SK-N-SH (cell line): ENCODE results near the gene HSPA9. TPM values are rescaled to one million over a fixed set of nuclear protein-coding genes. Genes with fewer than 3 reads are reported as not detected.

Experiments
- CTCF ChIA-PET: fragments of 300-600, 350-600 bp; formaldehyde crosslinking; extraction: SDS; loops from one replicate; lab custom pipeline; 2021; lab: Yijun Ruan, JAX
- POLR2A ChIA-PET: fragments of 350-600 bp; sonication (Branson Sonifier 250); formaldehyde crosslinking; extraction: SDS; loops from one replicate; lab custom pipeline; 2020; ENCODE audit warnings: antibody characterized with exemption, inconsistent platforms; lab: Yijun Ruan, JAX
- DNase-seq: peaks from one replicate; pipeline ENCODE4 v3.0.0; 2012
- H2AFZ ChIP-seq: fragments of 200-600 bp; sonication (generic); 2 replicates; pipeline ENCODE4 v1.8.1; 2016; ENCODE audit warnings: antibody characterized with exemption, mild to moderate bottlenecking, low read depth
- H3F3A ChIP-seq: fragments of 200-600 bp; sonication (generic); replicated peaks from 2 replicates; pipeline ENCODE3; 2016; ENCODE audit warnings: antibody characterized with exemption, mild to moderate bottlenecking; ENCODE audit not compliant: insufficient read depth
- H3K27ac ChIP-seq, 2 experiments: fragments of 200-500 bp in 1 of 2; fragments of 200-600 bp in 1 of 2; sonication (Bioruptor generic) in 1 of 2; sonication (generic), shearing (Covaris generic) in 1 of 2; 2 replicates each; pipeline versions ENCODE4 v1.5.1 to v1.6.1; 2014 to 2016; ENCODE audit warnings: low read depth in 2 of 2, inconsistent platforms in 1 of 2, low read length in 1 of 2, mild to moderate bottlenecking in 1 of 2, mixed read lengths in 1 of 2
- H3K27me3 ChIP-seq: fragments of 200-600 bp; sonication (generic), shearing (Covaris generic); 2 replicates; pipeline ENCODE4 v1.6.1; 2016; ENCODE audit warnings: mixed run types; ENCODE audit not compliant: insufficient read depth
- H3K36me3 ChIP-seq, 2 experiments: fragments of 200-500 bp in 1 of 2; fragments of 200-600 bp in 1 of 2; sonication (Bioruptor generic) in 1 of 2; sonication (generic) in 1 of 2; replicated peaks in 1 of 2; 2 replicates each; pipeline versions ENCODE3 to v1.5.1; 2014 to 2016; ENCODE audit warnings: low read length in 1 of 2, mild to moderate bottlenecking in 1 of 2; ENCODE audit not compliant: insufficient read depth in 2 of 2, control insufficient read depth in 1 of 2
- H3K4me1 ChIP-seq, 2 experiments: fragments of 200-500 bp in 1 of 2; fragments of 200-600 bp in 1 of 2; sonication (Bioruptor generic) in 1 of 2; sonication (generic), shearing (Covaris generic) in 1 of 2; 2 replicates each; pipeline versions ENCODE4 v1.5.1 to v1.6.1; 2014 to 2016; ENCODE audit warnings: low read depth in 1 of 2, low read length in 1 of 2, mixed run types in 1 of 2; ENCODE audit not compliant: insufficient read depth in 2 of 2, control insufficient read depth in 1 of 2
- H3K4me2 ChIP-seq: fragments of 200-600 bp; sonication (generic), shearing (Covaris generic); 2 replicates; pipeline ENCODE4 v1.6.1; 2017; ENCODE audit warnings: mixed run types
- H3K4me3 ChIP-seq, 2 experiments: fragments of 200-500 bp in 1 of 2; fragments of 200-600 bp in 1 of 2; sonication (Bioruptor generic) in 1 of 2; sonication (generic), shearing (Covaris generic) in 1 of 2; 2 replicates each; pipeline versions ENCODE4 v1.5.1 to v1.8.1; 2014 to 2016; ENCODE audit warnings: low read depth in 2 of 2, inconsistent platforms in 1 of 2, low read length in 1 of 2, mild to moderate bottlenecking in 1 of 2, mixed read lengths in 1 of 2, moderate library complexity in 1 of 2
- H3K79me2 ChIP-seq: fragments of 200-600 bp; sonication (generic); 2 replicates; pipeline ENCODE4 v1.8.1; 2017; ENCODE audit warnings: mild to moderate bottlenecking; ENCODE audit not compliant: insufficient read depth
- H3K9ac ChIP-seq: fragments of 200-600 bp; sonication (generic); 2 replicates; pipeline ENCODE4 v1.6.1; 2017; ENCODE audit warnings: mixed run types
- H3K9me2 ChIP-seq: fragments of 200-600 bp; sonication (generic); 2 replicates; pipeline ENCODE4 v1.6.1; 2017; ENCODE audit warnings: mixed run types
- H3K9me3 ChIP-seq: fragments of 200-600 bp; sonication (generic); 2 replicates; pipeline ENCODE4 v1.6.1; 2017; ENCODE audit warnings: mixed run types, mild to moderate bottlenecking, moderate library complexity
- H4K20me1 ChIP-seq: fragments of 200-600 bp; sonication (generic); 2 replicates; pipeline ENCODE4 v1.6.1; 2017; ENCODE audit warnings: mild to moderate bottlenecking, mixed run types; ENCODE audit not compliant: insufficient read depth
- EP300 ChIP-seq, 2 experiments: IDR thresholded peaks; 2 replicates each; pipeline versions ENCODE4 v1.4.0 to v1.6.1; 2012; ENCODE audit warnings: borderline replicate concordance in 1 of 2, low read depth in 1 of 2, low read length in 1 of 2
- GABPA ChIP-seq: IDR thresholded peaks from 2 replicates; pipeline ENCODE4 v1.4.0; 2012; ENCODE audit warnings: low read depth, mild to moderate bottlenecking
- GATA2 ChIP-seq: sonication (generic); formaldehyde crosslinking; IDR thresholded peaks from 2 replicates; pipeline ENCODE4 v1.5.0; 2020; ENCODE audit warnings: mild to moderate bottlenecking, missing genetic modification reagents
- JUND ChIP-seq: IDR thresholded peaks from 2 replicates; pipeline ENCODE4 v1.4.0; 2012
- MEF2A ChIP-seq: IDR thresholded peaks from 2 replicates; pipeline ENCODE4 v1.4.0; 2012; ENCODE audit warnings: low read depth, borderline replicate concordance
- NFIC ChIP-seq: IDR thresholded peaks from 2 replicates; pipeline ENCODE4 v1.4.0; 2012; ENCODE audit warnings: borderline replicate concordance
- NRF1 ChIP-seq: IDR thresholded peaks from 2 replicates; pipeline ENCODE4 v1.6.1; 2012; ENCODE audit warnings: low read depth, mild to moderate bottlenecking, low read length
- POLR2AphosphoS5 ChIP-seq: IDR thresholded peaks from 2 replicates; pipeline ENCODE4 v1.6.1; 2012; ENCODE audit warnings: low read depth, low read length
- SMC3 ChIP-seq: IDR thresholded peaks from 2 replicates; pipeline ENCODE4 v1.6.1; 2012; ENCODE audit warnings: low read depth, low read length, improper control_type of control experiment
- TAF1 ChIP-seq: IDR thresholded peaks from 2 replicates; pipeline ENCODE4 v1.6.1; 2012; ENCODE audit warnings: low read depth, mild to moderate bottlenecking, low read length, moderate library complexity, borderline replicate concordance
- TCF12 ChIP-seq: IDR thresholded peaks from 2 replicates; pipeline ENCODE4 v1.4.0; 2012
- TEAD4 ChIP-seq: IDR thresholded peaks from 2 replicates; pipeline ENCODE4 v1.4.0; 2012; ENCODE audit warnings: mild to moderate bottlenecking, borderline replicate concordance; ENCODE audit not compliant: insufficient read depth
- WGBS: methylation state at CpG from one replicate; pipeline ENCODE4 v1.1.6; 2017; ENCODE audit warnings: low lambda C conversion rate; 5-methylcytosine and 5-hydroxymethylcytosine counted together
- polyA plus RNA-seq, 3 experiments: library from polyadenylated mRNA; depleted of rRNA; stranded (reverse); fragments of >200 nt; gene quantifications; 2 replicates each; pipeline ENCODE4 v1.2.3, GENCODE V29; 2012
- TF ChIP-seq, protein P1 (sequence below): IDR thresholded peaks from 2 replicates; pipeline ENCODE4 v1.4.0; 2012; ENCODE audit warnings: low read depth, borderline replicate concordance
- TF ChIP-seq, protein P2 (sequence below): IDR thresholded peaks from 2 replicates; pipeline ENCODE4 v1.4.0; 2012; ENCODE audit warnings: low read depth
- TF ChIP-seq, protein P3 (sequence below): IDR thresholded peaks from 2 replicates; pipeline ENCODE4 v1.4.0; 2012; ENCODE audit warnings: low read depth, borderline replicate concordance
- TF ChIP-seq, protein P4 (sequence below): IDR thresholded peaks from 2 replicates; pipeline ENCODE4; 2012
- TF ChIP-seq, protein P5 (sequence below): fragments of 150-350 bp; IDR thresholded peaks from 2 replicates; pipeline ENCODE4 v1.6.1; 2016; ENCODE audit warnings: mild to moderate bottlenecking, low read depth, low read length

Gene HSPA9
- polyA plus RNA-seq, 1 of the 3 experiments (the other 2 are of a cell fraction): 153 TPM

DNA sequence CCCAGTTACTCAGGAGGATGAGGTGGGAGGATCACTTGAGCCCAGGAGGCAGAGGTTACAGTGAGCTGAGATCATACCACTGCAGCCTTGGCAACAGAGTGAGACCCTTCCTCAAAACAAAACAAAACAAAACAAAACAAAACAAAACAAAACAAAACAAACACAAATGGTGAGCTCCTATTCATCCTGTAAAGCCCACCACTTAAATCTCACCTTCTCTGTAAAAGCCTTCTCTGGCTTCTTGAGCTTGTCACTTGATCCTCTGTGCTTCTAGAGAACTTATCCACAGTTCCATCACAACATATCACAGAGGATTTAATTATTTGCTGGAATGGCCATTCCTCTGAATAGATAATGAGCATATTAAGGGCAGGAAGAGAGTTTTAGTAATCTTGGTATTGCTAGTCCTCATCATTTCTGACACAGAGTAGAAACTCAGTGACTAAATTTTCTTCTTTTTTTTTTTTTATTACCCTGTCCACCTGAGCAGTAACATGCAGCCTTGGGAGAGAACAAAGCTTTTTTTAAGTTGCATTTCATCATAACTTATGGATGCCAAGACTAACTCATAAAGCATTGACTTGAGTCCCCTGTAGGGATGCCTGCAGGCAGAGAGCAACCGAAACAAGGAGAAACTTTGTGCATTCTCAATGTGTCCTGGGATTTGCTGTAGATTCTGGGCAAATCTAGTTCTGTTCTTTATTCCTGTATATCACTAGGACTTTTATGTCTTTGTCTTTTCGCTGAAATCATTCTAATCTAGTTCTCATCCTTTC, 13.0 kb upstream of the HSPA9 start:
- no peak for DNase-seq
- no peaks in the 10 kb centered on the region for H3F3A ChIP-seq
- no peaks in the 10 kb centered on the region for H3K36me3 ChIP-seq
- H3K4me3 ChIP-seq: no peak overlapping the region
- ChIA-PET POLR2A (no interaction called here), CTCF (interaction anchor here (1.0 to 2.1 kb wide), 4 partner anchors 9 to 159 kb away, joined by 3 to 7 read pairs (median 4); no protein-coding TSS in a partner anchor)
- H3K4me1 ChIP-seq: no peaks in the 10 kb centered on the region; a peak in 1 of 4 replicates
- TF ChIP-seq TAF1 (no peak), NFIC (no peak), NRF1 (no peak), TCF12 (no peak), POLR2AphosphoS5 (no peak), GATA2 (CRISPR knock-in tag) (no peak), JUND (no peak), EP300 (IDR thresholded peaks at IDR 0.05; ENCODE audit: borderline replicate concordance in 1 of 2, low read depth in 1 of 2, low read length in 1 of 2) (no peak)
- TF ChIP-seq, protein P1, sequence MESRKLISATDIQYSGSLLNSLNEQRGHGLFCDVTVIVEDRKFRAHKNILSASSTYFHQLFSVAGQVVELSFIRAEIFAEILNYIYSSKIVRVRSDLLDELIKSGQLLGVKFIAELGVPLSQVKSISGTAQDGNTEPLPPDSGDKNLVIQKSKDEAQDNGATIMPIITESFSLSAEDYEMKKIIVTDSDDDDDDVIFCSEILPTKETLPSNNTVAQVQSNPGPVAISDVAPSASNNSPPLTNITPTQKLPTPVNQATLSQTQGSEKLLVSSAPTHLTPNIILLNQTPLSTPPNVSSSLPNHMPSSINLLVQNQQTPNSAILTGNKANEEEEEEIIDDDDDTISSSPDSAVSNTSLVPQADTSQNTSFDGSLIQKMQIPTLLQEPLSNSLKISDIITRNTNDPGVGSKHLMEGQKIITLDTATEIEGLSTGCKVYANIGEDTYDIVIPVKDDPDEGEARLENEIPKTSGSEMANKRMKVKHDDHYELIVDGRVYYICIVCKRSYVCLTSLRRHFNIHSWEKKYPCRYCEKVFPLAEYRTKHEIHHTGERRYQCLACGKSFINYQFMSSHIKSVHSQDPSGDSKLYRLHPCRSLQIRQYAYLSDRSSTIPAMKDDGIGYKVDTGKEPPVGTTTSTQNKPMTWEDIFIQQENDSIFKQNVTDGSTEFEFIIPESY: no peak
- TF ChIP-seq, protein P2, sequence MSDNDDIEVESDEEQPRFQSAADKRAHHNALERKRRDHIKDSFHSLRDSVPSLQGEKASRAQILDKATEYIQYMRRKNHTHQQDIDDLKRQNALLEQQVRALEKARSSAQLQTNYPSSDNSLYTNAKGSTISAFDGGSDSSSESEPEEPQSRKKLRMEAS: no peak
- no peaks in the 10 kb centered on the region for H3K27me3 ChIP-seq
- no peaks in the 10 kb centered on the region for H3K9me2 ChIP-seq
- no peak overlapping the region for H3K9ac ChIP-seq
- H2AFZ ChIP-seq: no peak overlapping the region
- no peaks in the 10 kb centered on the region for H3K9me3 ChIP-seq
- H4K20me1 ChIP-seq: no peaks in the 10 kb centered on the region
- H3K27ac ChIP-seq: no peak overlapping the region
- no peaks in the 10 kb centered on the region for H3K79me2 ChIP-seq
- WGBS: 90% methylated on average over 2 of the region's 2 CpGs
- H3K4me2 ChIP-seq: no peak overlapping the region

DNA sequence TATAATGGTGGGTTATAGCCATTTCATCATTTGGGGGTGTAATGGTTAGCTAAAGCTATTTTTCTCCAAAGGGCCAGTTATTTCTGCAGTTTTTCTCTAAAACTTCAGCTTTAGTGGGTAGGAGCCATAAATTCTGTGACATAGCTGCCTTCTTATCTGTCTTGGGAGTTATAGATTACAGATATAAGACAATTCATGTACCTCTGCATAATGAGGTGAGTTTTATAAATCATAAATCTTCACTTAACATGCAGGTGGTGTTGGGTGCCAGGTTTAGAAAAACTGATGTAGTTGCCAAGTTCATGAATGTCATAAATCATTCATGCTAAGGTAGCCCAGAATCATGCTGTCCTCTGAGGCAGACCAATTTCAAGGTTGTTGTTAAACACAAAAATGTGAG, 10.0 kb upstream of the HSPA9 start:
- no peak overlapping the region for H3K4me3 ChIP-seq
- POLR2A ChIA-PET: no interaction called here
- H3K4me2 ChIP-seq: no peak overlapping the region
- CTCF ChIA-PET: interaction anchor here (1.3 to 1.5 kb wide), 4 partner anchors 8 to 56 kb away, joined by 3 to 12 read pairs (median 4); no protein-coding TSS in a partner anchor
- no peak overlapping the region for H2AFZ ChIP-seq
- H3F3A ChIP-seq: peaks cover 5% of the 10 kb centered on the region
- H3K27me3 ChIP-seq: no peaks in the 10 kb centered on the region
- no peaks in the 10 kb centered on the region for H4K20me1 ChIP-seq
- H3K79me2 ChIP-seq: no peaks in the 10 kb centered on the region
- no peaks in the 10 kb centered on the region for H3K9me2 ChIP-seq
- no peak overlapping the region for H3K9ac ChIP-seq
- no peak overlapping the region for H3K27ac ChIP-seq
- no peaks in the 10 kb centered on the region for H3K4me1 ChIP-seq
- no peaks in the 10 kb centered on the region for H3K9me3 ChIP-seq
- no peaks in the 10 kb centered on the region for H3K36me3 ChIP-seq
- DNase-seq: no peak
- TF ChIP-seq, protein P1: no peak
- TF ChIP-seq SMC3: no peak
- no peak for TF ChIP-seq GABPA
- TF ChIP-seq JUND: no peak
- TF ChIP-seq, protein P3, sequence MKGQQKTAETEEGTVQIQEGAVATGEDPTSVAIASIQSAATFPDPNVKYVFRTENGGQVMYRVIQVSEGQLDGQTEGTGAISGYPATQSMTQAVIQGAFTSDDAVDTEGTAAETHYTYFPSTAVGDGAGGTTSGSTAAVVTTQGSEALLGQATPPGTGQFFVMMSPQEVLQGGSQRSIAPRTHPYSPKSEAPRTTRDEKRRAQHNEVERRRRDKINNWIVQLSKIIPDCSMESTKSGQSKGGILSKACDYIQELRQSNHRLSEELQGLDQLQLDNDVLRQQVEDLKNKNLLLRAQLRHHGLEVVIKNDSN: no peak
- no peak for TF ChIP-seq MEF2A
- TF ChIP-seq NRF1: no peak
- TF ChIP-seq, protein P4, sequence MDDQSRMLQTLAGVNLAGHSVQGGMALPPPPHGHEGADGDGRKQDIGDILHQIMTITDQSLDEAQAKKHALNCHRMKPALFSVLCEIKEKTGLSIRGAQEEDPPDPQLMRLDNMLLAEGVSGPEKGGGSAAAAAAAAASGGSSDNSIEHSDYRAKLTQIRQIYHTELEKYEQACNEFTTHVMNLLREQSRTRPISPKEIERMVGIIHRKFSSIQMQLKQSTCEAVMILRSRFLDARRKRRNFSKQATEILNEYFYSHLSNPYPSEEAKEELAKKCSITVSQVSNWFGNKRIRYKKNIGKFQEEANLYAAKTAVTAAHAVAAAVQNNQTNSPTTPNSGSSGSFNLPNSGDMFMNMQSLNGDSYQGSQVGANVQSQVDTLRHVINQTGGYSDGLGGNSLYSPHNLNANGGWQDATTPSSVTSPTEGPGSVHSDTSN: no peak
- TF ChIP-seq, protein P5, sequence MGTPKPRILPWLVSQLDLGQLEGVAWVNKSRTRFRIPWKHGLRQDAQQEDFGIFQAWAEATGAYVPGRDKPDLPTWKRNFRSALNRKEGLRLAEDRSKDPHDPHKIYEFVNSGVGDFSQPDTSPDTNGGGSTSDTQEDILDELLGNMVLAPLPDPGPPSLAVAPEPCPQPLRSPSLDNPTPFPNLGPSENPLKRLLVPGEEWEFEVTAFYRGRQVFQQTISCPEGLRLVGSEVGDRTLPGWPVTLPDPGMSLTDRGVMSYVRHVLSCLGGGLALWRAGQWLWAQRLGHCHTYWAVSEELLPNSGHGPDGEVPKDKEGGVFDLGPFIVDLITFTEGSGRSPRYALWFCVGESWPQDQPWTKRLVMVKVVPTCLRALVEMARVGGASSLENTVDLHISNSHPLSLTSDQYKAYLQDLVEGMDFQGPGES: no peak
- TF ChIP-seq TEAD4: no peak
